IPS-NIHi11 (cell line): ENCODE results near the gene BCL10.
A peak's percentile ranks its signal among the peaks of the same experiment; 100 is the strongest.
"Not testable (repeated sequence)": the region's sequence is repeated elsewhere in the genome, so short reads cannot be mapped to it uniquely, and the experiment has no call there.

ENCODE experiments used
- DNase-seq: peaks from one replicate; pipeline ENCODE4 v3.0.0; 2012; ENCODE audit warnings: mixed read lengths, low spot score

BCL10 gene

GRCh38 chr1:85264150-85264549, 12.3 kb downstream of the BCL10 start:
- DNase-seq = no peak

DNA sequence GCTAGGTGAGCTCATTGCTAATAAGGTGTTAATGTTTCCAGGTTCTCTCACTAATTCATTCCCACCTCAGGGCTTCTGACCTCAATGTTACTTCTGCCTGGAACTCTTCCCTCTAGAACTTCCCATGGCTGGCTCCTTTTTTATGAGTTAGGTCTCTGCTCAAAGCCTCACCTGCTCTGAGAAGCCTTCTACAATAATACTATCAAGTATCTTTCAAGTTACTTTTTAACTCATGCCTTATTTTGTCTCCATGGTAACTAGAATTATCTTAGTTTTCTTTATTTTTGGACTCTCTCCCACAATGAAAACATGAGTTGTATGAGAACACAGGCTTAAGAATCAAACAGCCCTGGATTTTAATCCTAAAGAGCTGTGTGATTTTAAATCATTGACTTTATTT, 13.4 kb downstream of the BCL10 start:
- DNase-seq = no peak

DNA sequence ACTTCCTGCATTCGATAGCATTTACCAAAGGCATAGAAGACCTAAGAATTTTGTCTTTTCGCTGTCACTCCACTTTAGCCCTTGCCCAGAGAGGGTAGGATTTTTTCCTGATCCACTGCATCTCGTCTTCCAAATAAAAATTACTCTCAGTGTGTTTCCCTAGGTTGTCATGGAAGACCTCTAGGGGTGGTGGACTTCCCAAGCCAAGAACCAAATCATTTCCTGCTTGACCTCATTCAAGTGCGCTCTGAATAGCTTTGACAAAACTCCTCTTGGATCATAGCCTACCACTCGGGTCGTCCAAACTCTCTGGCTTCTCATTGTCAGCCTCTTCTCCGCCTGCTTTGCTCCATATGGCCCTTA, 16.5 kb downstream of the BCL10 start:
- no peak for DNase-seq

DNA sequence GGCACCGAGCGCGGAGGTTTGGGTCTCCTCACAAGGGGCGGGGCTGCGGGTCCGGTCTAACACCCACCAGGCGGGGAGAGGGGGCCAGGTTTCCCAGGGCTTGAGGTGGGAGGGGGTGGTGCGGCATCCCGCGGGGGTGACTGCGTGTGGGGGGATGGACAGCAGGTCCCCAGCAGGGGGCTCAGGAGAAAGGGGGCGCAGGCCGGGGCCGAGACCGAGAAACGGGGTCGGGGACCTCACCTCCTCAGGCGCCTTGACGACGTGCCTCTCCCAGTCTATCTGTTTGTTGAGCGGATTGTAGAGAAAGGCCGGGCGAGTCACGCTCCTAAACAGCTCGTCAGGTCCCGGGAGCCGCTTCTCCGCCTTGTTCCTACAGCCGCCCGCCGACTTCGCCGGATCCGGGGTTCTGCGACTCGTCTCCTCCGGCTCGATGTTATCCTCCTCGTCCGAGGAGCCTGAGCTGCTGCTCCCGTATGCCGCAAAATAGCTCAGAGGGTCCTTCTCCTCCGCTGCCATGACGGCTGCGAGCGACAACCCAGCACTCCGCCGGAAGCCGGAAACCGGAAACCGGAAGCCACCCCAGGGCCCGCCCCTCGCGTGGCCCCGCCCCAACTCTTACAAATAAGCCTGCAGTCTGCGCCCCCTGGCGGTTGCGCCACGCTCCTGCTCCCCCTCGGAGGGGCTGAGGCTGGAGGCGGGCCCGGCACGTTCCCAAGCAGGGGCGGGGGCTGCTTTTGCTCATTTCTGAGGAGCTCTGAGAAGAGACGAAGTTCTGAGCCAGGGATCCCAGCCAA, 17.1 kb downstream of the BCL10 start, which contains the start of gene C1orf52:
Gene C1orf52 (minus strand): TSS at position 545 of the 794 bp plus-strand sequence. CDS start 29 bp downstream, at position 516.
- peak; percentile 92 for DNase-seq

DNA sequence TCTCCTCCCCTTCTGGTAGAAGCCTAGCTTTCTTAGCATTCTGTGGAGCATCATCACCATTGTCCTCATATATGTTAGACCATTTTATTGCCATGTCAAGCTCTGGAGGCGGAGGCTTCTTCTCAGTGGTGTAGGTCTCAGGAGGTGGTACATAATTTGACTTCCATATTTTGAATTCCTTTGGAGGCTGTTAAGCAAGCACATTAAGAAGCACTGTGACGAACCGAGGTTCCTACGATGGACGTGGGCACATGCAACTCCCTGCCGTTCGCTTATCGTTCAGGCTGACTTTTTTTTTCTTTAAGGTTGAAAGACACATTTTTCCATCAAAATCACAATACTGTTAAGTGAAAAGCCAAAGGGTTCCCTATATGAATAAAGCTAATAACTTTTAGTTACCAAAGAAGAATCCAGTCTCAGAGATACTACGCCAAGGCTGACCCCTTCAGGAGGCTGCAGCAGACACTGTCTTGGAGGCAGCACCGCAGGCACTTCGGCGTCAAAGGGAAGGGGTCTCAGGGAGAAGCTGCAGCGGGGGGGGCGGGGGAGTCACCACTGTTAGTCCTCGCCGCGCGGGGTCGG, 17.8 kb downstream of the BCL10 start:
- no peak for DNase-seq

- not testable (repeated sequence) for DNase-seq
Measured at GRCh38 chr1:85249042-85249441, 27.4 kb downstream of the BCL10 start.

DNA sequence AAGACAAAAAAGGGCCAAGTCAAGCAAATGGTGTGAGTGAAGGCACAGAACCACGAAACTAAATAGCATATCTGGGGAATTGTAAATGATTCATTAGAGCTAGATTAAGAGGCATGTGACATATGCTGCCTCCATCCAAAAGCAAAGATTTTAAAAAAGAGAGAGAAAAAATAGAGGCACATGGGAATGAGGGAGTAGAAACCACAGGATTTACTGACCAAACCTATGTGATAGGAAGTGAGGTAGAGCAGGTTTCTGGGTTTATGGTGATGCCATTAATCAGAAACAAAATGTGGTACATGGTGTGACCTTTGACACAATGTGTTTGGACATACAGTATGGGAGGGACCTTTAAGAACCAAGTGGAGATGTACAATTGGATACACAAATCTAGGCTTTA, 30.5 kb downstream of the BCL10 start:
- no peak for DNase-seq

DNA sequence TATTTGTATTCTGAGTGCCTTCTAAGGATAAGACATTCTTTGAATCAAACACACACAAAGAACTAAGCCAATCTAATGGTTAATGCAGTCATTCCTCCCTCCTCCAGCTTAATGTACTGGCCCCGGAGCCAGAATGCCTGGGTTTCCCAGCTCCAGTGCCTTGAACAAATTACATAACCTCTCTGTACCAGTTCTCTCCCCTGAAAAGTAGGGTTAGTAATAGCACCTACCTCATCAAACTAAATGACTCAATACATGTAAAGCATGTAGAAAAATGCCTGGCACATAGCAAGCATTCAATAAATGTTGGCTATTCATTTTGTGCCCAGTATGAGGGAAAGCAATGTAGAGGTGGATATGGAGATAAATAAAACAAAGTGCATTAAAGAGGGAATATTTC, 31.0 kb downstream of the BCL10 start:
- no peak for DNase-seq

GRCh38 chr1:85244271-85245061, 32.0 kb downstream of the BCL10 start:
- no peak for DNase-seq

GRCh38 chr1:85243372-85243771, 33.1 kb downstream of the BCL10 start:
- DNase-seq = no peak

GRCh38 chr1:85240643-85241042, 35.8 kb downstream of the BCL10 start:
- DNase-seq = no peak

- peak; percentile 52 for DNase-seq
Measured at GRCh38 chr1:85240174-85240601, 36.2 kb downstream of the BCL10 start.

DNA sequence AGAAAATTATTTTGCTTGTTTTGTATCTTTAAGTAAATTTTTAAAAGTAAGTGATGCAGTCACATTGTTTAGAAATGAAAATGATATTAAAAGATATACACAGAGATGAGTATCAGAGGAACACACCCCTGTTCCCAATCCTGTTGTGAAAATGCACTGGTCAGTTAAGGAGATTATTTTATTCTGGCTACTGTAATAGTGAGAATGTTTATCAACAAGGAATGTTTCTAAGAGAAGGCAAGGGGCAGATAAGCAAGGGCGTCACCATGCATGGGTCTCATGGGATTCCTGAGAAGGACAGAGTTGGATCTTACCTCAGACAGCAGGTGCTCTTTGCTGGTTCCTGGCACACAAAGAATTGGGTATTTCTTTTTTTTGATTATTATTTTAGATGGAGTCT, 38.8 kb downstream of the BCL10 start:
- no peak for DNase-seq

- DNase-seq = peak; percentile 29
Measured at GRCh38 chr1:85230305-85230977, 46.0 kb downstream of the BCL10 start.

GRCh38 chr1:85229574-85230097, 46.8 kb downstream of the BCL10 start:
- DNase-seq = no peak

- no peak for DNase-seq
Measured at GRCh38 chr1:85228972-85229371, 47.5 kb downstream of the BCL10 start.

- DNase-seq = no peak
Measured at GRCh38 chr1:85225624-85226380, 50.6 kb downstream of the BCL10 start.

GRCh38 chr1:85224734-85225623, 51.5 kb downstream of the BCL10 start:
- peak; percentile 60 for DNase-seq

GRCh38 chr1:85224295-85224694, 52.1 kb downstream of the BCL10 start:
- no peak for DNase-seq

GRCh38 chr1:85223334-85223733, 53.1 kb downstream of the BCL10 start:
- no peak for DNase-seq
